Stimulated activated CD8-positive, alpha-beta memory T cell treated with anti-CD3 and anti-CD28 coated beads, Interleukin-2, amount 100 ng/mL, for 48 hours (primary cell): ENCODE measurements around the gene C6.
"Not testable (repeated sequence)": the region's sequence is repeated elsewhere in the genome, so short reads cannot be mapped to it uniquely, and the experiment has no call there.

Source experiments
- DNase-seq, 2 donors: peaks; one replicate each; pipeline ENCODE4 v3.0.0-alpha.2; 2020; ENCODE audit warnings: low read depth in 2 of 2

The C6 gene

GRCh38 chr5:41199660-41200059, 13.7 kb downstream of the C6 start:
- DNase-seq: no peak

DNA sequence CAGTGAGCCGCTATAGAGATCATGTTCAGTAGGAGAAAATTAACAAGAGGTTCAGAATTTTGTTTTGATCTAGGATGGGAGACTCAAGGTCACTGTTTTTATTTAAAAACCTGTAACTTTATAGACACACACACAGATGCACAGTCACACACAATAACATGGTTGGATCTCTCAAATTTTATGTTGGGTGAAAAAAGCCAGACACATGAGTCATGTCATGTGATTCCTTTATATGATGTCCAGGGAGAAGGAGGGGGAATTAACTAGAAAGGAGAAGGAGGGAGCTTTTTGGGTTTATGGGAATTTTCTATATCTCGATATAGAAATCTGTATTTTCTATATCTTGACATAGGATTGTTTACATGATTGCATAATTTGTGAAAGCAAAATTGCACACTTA, 17.1 kb downstream of the C6 start:
- DNase-seq: no peak

- DNase-seq: no peak
Observed at GRCh38 chr5:41195228-41195627, 18.1 kb downstream of the C6 start.

GRCh38 chr5:41194339-41194738, 19.0 kb downstream of the C6 start:
- no peak for DNase-seq

- DNase-seq: no peak
Observed at GRCh38 chr5:41193456-41194205, 19.7 kb downstream of the C6 start.

- DNase-seq: no peak
Observed at GRCh38 chr5:41191249-41191648, 22.1 kb downstream of the C6 start.

DNA sequence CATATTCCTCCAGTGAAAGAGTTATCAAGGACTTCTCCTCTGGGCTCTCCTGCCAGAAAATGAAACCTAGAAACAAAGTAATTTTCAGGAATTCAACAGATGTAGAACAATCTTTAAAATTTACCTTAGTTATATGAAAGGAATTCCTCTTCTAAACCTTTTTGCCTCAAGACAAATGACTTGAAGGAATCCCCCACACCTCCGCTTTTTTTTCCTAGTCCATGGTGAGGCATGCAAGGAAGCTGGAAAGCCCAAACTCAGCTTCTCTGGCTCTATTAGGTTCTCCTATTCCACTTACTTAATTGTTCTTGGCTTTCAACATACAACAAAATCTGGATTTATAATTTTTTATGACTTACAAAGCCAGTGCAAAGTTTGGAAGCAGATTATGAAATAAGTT, 27.2 kb downstream of the C6 start:
- no peak for DNase-seq

DNA sequence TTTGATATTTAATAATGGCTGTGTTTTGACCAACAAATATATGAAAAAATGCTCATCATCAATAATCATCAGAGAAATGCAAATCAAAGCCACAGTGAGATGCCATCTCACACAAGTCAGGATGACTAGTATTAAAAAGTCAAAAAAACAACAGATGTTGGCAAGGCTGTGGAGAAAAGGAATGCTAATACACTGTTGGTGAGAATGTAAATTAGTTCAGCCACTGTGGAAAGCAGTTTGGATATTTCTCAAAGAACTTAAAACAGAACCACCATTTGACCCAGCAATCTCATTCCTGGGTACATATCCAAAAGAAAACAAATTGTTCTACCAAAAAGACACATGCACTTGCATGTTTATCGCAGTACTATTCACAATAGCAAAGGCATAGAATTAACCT, 30.0 kb downstream of the C6 start:
- not testable (repeated sequence) for DNase-seq

DNA sequence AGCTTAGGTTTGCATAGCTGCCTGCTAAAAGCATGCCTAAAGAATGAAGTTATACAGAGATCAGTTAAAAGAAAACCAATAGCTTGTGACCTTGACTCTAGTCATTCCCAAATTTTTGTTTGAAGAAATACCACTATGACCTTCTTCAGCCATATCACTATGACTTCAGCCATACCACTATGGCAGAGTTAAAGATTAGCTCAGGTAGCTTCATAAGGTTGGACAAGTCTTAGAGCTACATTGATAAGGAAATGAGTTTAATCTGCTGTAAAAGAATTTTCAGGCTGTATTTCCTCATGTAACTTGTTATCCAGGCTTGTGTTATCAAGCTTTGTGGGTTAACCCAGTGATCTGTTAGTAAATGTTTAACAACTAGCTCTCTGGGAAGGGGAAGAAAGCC, 30.7 kb downstream of the C6 start:
- DNase-seq: no peak

DNA sequence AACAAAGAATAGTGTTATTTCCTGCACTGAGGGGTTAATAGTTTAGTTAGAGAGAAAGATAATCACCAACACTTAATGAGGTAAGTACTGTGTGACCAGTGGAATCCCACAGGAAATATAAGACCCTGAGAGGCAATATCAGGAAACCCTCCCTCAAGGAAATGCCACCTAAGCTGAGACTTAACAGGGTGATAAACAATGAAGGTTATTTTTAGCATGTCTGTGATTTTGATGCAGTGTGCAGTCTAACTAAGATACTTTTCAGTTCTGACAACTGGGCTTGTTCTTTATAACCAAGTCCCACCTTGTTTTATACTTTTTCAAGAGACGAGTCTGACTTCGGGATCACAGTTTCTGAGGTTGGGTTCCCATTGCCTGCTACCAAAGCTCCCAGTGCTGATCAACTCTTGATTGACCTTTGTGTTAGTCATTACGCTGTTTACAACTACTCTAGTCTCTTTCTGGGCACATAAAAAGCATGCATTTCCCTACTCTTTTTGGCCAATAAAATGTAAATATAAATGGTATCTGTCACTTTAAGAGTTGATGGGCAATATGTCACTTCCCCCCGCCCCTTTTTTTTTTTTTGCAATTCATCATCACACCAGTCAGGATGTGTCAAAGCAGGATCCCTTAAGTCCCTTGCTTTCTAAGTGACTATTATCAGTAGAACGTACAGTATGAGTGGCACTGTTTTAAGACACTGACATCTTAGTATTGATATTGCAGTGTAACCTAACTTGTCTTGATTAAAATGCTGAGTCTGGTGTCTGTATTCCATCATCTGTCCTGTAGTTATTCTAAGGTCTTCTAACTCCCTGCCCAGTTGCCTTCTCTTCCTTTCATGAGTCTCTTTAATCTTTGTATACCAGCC, 31.4 kb downstream of the C6 start:
- no peak for DNase-seq

DNA sequence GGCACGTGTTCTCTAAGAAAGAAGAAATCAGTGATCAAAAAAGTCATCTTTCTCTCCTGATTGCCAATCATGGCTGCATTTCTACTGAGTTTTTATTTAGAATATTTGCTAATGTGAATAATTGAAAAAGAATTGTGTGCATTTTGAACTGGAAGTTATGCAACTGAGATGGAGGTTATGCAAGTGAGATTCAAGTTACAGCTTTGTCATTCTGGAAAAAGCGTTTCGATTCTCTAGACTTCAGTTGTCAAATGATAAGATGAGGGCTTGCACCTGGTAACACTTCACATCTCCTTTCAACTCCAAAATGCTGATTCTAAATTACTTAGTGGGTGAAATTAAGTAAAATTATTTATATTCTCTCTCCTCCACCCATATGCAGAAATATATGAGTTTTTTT, 36.4 kb downstream of the C6 start:
- no peak for DNase-seq

DNA sequence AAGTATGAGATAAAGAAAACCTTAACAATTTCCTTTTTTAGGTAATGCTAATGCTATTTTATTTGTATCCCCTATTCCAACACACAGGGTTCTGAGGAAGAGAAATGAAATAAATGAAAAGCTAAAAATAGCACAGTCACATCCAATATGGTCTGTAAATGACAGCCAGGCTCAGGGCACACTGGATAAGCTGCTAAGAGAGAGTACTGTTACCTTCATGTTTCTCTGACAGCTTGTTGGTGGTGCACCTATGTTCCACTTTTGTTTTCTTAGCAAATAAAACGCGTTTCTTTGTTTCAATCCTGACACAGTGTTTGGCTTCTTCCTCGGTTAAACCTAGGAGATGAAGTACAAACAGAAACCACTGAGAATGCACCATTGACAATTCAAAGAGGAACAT, 41.3 kb downstream of the C6 start:
- no peak for DNase-seq

GRCh38 chr5:41161271-41161670, 52.1 kb downstream of the C6 start:
- DNase-seq: no peak

GRCh38 chr5:41157272-41157894, 55.9 kb downstream of the C6 start:
- DNase-seq: no peak

DNA sequence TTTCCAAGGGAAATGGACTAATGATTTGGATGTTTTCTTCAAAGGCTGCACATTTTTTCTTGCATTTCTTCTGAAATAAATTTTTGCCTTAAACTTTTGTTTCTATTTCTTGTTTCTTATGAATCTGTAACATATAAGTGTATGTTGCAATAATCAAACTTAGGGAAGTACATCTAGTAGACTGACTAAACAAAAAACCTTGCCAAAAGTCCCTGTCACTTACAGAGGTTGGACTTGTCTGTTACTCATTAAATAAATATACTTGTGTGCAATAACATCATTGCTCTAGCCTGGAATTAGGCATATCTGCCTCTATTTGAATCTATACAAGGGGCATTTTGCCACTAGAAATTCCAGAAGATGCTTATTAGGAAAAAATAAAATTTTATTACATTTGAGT, 56.6 kb downstream of the C6 start:
- DNase-seq: no peak

DNA sequence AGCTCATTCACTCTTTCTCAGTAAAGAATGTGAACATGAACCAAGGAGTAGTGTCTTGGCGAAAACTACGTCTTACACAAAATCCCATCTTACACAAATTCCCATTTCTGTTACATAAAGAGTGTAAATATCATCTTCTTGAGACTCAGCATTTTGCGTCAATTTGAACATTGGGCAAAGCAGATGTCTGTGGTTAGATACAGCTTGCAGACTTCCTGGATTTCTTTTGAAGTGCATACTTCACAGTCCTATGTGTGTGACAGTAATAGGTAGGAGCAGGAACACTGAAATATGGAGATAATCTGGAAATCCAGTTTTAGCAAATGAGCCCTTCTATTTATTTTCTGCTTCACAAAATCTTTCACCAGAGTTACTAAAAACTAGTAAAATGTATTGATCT, 58.8 kb downstream of the C6 start:
- no peak for DNase-seq

GRCh38 chr5:41151564-41151963, 61.8 kb downstream of the C6 start:
- DNase-seq: no peak

DNA sequence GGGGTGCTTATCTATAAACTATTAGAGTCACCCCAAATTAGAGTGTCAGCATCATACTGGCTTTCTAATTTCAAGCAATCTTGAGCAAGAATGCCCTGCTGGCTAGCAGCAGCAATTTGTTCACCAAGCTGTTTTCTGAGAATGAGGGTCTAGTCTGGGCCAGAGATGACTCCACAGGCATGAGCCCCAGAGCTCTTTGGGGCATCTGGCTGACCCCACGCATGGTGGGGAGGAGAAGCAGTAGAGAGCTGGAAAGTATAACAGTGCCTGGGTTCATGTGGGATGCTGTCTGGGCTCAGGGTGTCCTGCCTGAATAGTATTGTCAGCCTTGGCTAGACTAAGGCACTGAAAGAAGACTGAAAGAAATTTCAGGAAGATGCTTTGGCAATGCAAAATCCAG, 64.9 kb downstream of the C6 start:
- DNase-seq: no peak

DNA sequence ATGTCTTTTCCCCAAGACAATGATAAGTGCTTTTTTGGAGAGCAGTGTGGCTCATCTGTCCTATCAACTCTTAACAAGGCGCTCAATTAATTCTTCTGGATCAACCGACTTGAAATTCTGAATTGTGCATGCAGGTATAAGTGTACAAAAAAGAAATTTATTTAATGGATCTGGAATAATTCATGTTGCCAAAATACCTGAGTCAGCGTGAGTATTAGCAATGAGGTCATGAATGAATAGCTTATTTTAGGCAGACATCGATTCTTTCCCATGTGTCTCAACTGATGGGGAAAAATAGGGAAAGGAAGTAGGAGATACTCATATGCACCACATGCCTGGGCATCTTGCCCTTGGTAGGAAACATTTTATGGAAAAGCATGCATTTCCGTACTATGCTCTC, 68.0 kb downstream of the C6 start:
- no peak for DNase-seq

- DNase-seq: no peak
Observed at GRCh38 chr5:41143131-41143901, 70.0 kb downstream of the C6 start.

GRCh38 chr5:41127967-41128690, 85.2 kb downstream of the C6 start:
- DNase-seq: no peak
